Omental fat pad (tissue), 4 donors: ENCODE data around the gene ALOX15B. TPM values are rescaled to one million over a fixed set of nuclear protein-coding genes. Genes with fewer than 3 reads are reported as not detected.
A peak's percentile ranks its signal among the peaks of the same experiment; 100 is the strongest.

ENCODE experiments used
- ATAC-seq: fragments of 150-250 bp; one replicate; pipeline ENCODE4 v1.9.1; 2016; ENCODE audit warnings: mild to moderate bottlenecking, moderate library complexity; ENCODE audit not compliant: low FRiP score
- DNase-seq: peaks from one replicate; pipeline ENCODE4 v3.0.0-alpha.2; 2019; ENCODE audit warnings: low spot score
- CTCF ChIP-seq, 3 donors: fragments of 450-650 bp; IDR thresholded peaks; one replicate each; pipeline ENCODE4 v1.5.1; 2016 to 2017; ENCODE audit warnings: antibody characterized with exemption in 3 of 3, mild to moderate bottlenecking in 3 of 3, moderate library complexity in 2 of 3
- total RNA-seq, 4 donors: library from RNA; depleted of rRNA; stranded (reverse); fragments of >200 nt; gene quantifications; one replicate each; pipeline ENCODE4 v1.1.0, GENCODE V29; 2016

Gene ALOX15B
- total RNA-seq, 4 donors from 2014 or later: 3.8 to 9.8 (median 8.2) TPM

DNA sequence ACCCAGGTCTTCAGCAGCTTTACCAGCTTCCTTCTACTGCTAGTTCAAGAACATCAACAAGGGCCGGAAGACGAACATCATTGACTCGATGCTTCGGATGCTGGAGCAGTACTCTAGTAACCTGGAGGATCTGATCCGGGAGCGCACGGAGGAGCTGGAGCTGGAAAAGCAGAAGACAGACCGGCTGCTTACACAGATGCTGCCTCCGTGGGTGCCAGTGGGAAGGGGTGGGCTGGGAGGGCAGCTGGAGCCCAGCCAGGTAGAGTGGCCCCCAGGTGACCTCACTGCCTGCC is 24.4 kb upstream of the ALOX15B start:
- TF ChIP-seq CTCF (IDR thresholded peaks at IDR 0.05): no peak
- no peak for DNase-seq

DNA sequence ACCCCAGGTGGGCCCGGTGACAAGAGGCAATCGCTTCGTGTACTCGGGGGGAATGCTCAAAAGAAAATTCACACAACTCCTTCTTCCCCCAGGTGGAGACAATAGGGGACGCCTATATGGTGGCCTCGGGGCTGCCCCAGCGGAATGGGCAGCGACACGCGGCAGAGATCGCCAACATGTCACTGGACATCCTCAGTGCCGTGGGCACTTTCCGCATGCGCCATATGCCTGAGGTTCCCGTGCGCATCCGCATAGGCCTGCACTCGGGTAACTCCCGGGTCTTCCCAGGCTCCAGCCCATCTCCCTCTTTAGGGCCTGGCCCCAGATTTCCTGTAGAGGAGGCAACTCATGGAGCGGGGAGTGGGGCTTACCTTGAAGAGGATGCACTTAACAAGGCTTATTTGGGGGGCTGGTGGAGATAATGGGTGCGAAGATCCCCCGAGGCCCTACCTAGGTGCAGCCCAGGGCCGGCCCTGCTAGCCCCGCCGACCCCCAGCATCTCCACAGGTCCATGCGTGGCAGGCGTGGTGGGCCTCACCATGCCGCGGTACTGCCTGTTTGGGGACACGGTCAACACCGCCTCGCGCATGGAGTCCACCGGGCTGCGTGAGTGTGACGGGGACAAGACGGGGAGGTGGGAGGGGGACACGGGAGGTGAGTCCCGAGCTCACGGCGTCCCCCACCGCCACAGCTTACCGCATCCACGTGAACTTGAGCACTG is 23.5 kb upstream of the ALOX15B start:
- ATAC-seq (peak; percentile 5), DNase-seq (no peak)
- TF ChIP-seq CTCF (IDR thresholded peaks at IDR 0.05): no peak

More for the DNA sequence above, 24.4 kb upstream of the ALOX15B start:
- no peak for ATAC-seq

DNA sequence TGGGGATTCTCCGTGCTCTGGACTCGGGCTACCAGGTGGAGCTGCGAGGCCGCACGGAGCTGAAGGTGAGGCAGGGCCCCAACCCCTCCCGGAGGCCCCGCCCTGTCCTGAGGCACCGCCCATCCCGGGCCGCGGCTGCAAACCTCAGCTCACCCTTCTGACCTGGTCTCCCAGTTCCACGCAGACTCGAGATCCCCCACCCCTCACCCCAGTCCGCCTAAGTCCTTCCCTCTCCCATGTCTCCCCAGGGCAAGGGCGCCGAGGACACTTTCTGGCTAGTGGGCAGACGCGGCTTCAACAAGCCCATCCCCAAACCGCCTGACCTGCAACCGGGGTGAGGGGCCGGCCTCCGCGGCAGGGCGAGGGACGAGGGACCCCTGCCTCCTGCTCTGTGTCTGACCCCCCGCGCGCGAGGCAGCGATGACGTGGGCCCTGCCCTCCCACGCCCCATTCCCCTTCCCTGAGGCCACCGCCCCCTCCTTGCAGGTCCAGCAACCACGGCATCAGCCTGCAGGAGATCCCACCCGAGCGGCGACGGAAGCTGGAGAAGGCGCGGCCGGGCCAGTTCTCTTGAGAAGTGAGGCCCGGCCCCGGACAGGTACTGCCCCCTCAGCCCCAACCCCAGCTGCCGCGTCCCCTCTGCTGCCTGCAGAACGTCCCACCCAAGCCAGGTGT is 22.8 kb upstream of the ALOX15B start:
- ATAC-seq (peak; percentile 49), DNase-seq (no peak)
- TF ChIP-seq CTCF (IDR thresholded peaks at IDR 0.05): no peak

DNA sequence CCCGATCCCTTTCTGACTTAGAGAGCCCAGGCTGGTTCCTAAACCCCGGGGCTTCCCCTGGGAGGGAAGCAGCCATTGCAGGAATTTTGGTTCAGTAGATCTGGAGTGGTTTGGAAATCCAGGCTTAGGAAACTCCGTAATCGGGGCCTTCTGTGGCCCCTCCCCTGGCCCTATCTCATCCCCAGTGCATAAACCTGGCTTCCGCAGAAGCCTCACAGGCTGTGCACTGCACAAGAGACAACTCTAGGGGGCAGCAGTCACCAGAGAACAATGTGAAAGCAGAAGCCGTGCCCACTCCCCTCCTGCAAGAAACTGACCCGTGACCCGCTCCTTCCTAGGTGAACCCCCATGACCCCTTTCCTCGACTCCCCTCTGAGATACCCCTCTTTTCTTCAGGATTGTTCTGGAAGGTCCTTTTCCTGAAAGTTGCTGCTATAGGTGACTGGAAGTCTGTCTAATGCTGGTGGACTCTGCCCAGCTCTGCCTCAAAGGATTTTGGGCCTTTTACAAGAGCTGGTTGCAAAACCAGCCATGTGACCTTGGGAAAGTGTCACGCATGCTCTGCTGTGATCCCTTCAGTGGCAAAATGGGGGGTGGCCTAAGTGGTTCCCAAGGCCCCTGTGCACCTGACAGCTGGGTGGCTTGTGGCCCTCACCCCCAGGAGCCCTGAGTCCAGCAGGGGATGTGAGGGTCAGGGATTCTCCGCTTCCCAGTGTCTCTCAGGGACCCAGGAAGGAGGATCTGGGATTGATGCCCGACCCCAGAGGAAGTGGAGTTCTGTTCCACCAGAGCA is 22.0 kb upstream of the ALOX15B start:
- ATAC-seq (peak; percentile 78), DNase-seq (no peak)
- TF ChIP-seq CTCF (IDR thresholded peaks at IDR 0.05): peak in 1 of 3 donors; percentile 33

DNA sequence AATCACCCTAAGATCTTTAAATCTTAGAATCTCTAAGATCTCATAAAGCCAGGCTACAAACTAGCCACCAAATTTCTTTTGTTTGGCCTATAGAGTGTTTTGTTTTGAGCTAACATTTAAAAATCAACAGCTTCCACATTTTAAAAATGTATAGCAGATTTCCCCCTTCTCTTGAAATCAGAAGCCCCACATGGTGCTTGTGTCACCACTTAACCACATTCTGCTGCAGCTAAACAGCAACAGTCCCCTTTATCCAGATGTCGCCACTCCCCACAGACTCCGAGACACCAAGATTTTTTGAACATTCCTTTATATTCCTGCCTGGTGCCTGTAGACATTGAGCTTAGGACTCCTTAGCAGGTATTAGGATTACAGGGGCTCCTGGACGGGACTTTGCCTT is 20.4 kb upstream of the ALOX15B start:
- TF ChIP-seq CTCF (IDR thresholded peaks at IDR 0.05): no peak
- DNase-seq (no peak), ATAC-seq (no peak)

- no peak for TF ChIP-seq CTCF (IDR thresholded peaks at IDR 0.05)
- ATAC-seq: no peak
- DNase-seq: no peak
Measured at GRCh38 chr17:8019166-8019565, 19.7 kb upstream of the ALOX15B start.
